Measurements from ENCODE around the gene GPATCH8. TPM values are rescaled to one million over a fixed set of nuclear protein-coding genes. Genes with fewer than 3 reads are reported as not detected.

GPATCH8 gene
- total and polyA plus RNA-seq, 2 of the 8 experiments (the other 6 are each of a cell fraction or from before 2014, with no cell fraction given), result 20.5 to 58.1 TPM

- peaks cover 0 to 7% of the 10 kb centered on the region in 2 experiments; a peak in 1 of 4 replicates for H3K79me2 ChIP-seq (ENCODE audit: control insufficient read depth in 1 of 2, insufficient read depth in 2 of 2, low read length in 2 of 2)
- peaks cover 2% of the 10 kb centered on the region; the same call in 1 of the 2 replicates for H3K23me2 ChIP-seq (ENCODE audit: low read depth, low read length)
- H3K4me1 ChIP-seq (replicated peaks in 1 of 4; ENCODE audit: control insufficient read depth in 3 of 4, insufficient read depth in 4 of 4, low read length in 3 of 4), result peaks cover 9 to 25% (median 18%) of the 10 kb centered on the region in 4 experiments
- no peak for TF ChIP-seq TAF7 (optimal IDR thresholded peaks at IDR 0.05; ENCODE audit: borderline replicate concordance, low read depth, low read length)
- TF ChIP-seq BRCA1 (IDR thresholded peaks at IDR 0.05; ENCODE audit: low read depth, low read length), result no peak
- no peak for TF ChIP-seq KDM4A (IDR thresholded peaks at IDR 0.05; ENCODE audit: low read depth, low read length, severe bottlenecking)
- TF ChIP-seq TBP (IDR thresholded peaks at IDR 0.05; ENCODE audit: low read depth, low read length), result no peak
- no peak for TF ChIP-seq SIX5 (IDR thresholded peaks at IDR 0.05; ENCODE audit: low read depth, low read length)
- TF ChIP-seq RNF2 (IDR thresholded peaks at IDR 0.05; ENCODE audit: borderline replicate concordance, low read depth, low read length, missing control alignments, poor library complexity, severe bottlenecking), result no peak
- no peak for TF ChIP-seq MAFK (IDR thresholded peaks at IDR 0.05; ENCODE audit: low read depth, low read length)
- TF ChIP-seq KDM1A (IDR thresholded peaks at IDR 0.05; ENCODE audit: borderline replicate concordance, low read length), result no peak
- no peak overlapping the region for H3K14ac ChIP-seq (ENCODE audit: insufficient read length)
- no peak overlapping the region for H4K5ac ChIP-seq (ENCODE audit: insufficient read length, low read depth, low read length)
- H3K4ac ChIP-seq (replicated peaks; ENCODE audit: insufficient read length, low read depth, low read length), result no peak overlapping the region
- WGBS, 2 experiments (ENCODE audit: extremely low coverage in 1 of 2, insufficient coverage in 1 of 2, insufficient read length in 1 of 2, insufficient replicate concordance in 2 of 2, low coverage in 1 of 2, low lambda C conversion rate in 2 of 2, missing lambda C conversion rate in 1 of 2), result 69% methylated on average over 6 of the region's 6 CpGs; no CpG with 5 or more reads in 1 of the 2 experiments
- H2BK20ac ChIP-seq (ENCODE audit: low read length), result no peak overlapping the region
- H2AFZ ChIP-seq (ENCODE audit: low read length), result no peak overlapping the region
- H3K27ac ChIP-seq (ENCODE audit: low read depth, low read length), result no peak overlapping the region
- no peak overlapping the region for H3K9ac ChIP-seq (replicated peaks in 1 of 4; ENCODE audit: extremely low read depth in 1 of 4, low read depth in 3 of 4, low read length in 3 of 4)
- no peak overlapping the region for H4K8ac ChIP-seq (ENCODE audit: extremely low read depth, insufficient read depth, low read length)
- H2AK5ac ChIP-seq (ENCODE audit: low read depth, low read length), result no peak overlapping the region
- no peak overlapping the region for H2BK12ac ChIP-seq (ENCODE audit: low read depth, low read length)
- H2BK15ac ChIP-seq (ENCODE audit: low read length), result no peak overlapping the region
- no peak overlapping the region for H3K23ac ChIP-seq (ENCODE audit: insufficient read length)
- H4K20me1 ChIP-seq (replicated peaks in 1 of 2; ENCODE audit: control insufficient read depth in 1 of 2, insufficient read depth in 2 of 2, low read length in 2 of 2), result peaks cover 3 to 27% of the 10 kb centered on the region in 2 experiments
- H3K56ac ChIP-seq (replicated peaks; ENCODE audit: insufficient read length, low read depth, low read length), result no peak overlapping the region
- DNase-seq (ENCODE audit: low read depth in 1 of 2, low spot score in 2 of 2), result no peak
- no peak overlapping the region; a peak in 1 of 4 replicates for H3K4me2 ChIP-seq (ENCODE audit: insufficient read depth in 1 of 2, low read depth in 2 of 2, low read length in 2 of 2)
- no peak overlapping the region for H3K18ac ChIP-seq (ENCODE audit: extremely low read depth, low read length)
- no peak overlapping the region for H3K4me3 ChIP-seq (ENCODE audit: extremely low read depth in 1 of 4, insufficient read depth in 2 of 4, low read depth in 3 of 4, low read length in 4 of 4)
- peaks cover 0 to 6% (median 1%) of the 10 kb centered on the region in 4 experiments; a peak in 1 of 8 replicates for H3K36me3 ChIP-seq (ENCODE audit: control insufficient read depth in 2 of 4, insufficient read depth in 4 of 4, low read length in 3 of 4)
- no peak overlapping the region for H4K91ac ChIP-seq (replicated peaks; ENCODE audit: insufficient read length, low read length)
- no peak overlapping the region for H2BK5ac ChIP-seq (ENCODE audit: low read depth, low read length)
- H3K9me3 ChIP-seq (ENCODE audit: insufficient read depth in 2 of 2, low read depth in 1 of 2, low read length in 1 of 2), result no peaks in the 10 kb centered on the region
- H3K27me3 ChIP-seq (replicated peaks in 1 of 4; ENCODE audit: control insufficient read depth in 3 of 4, extremely low read depth in 1 of 4, insufficient read depth in 3 of 4, low read length in 3 of 4), result no peaks in the 10 kb centered on the region
- peaks cover 12% of the 10 kb centered on the region for H3K79me1 ChIP-seq (ENCODE audit: low read depth, low read length)
- FAIRE-seq, result no peak
- H2BK120ac ChIP-seq (replicated peaks; ENCODE audit: low read depth, low read length), result no peak overlapping the region
- ChIA-PET POLR2A (ENCODE audit: partially characterized antibody) (interaction anchor here (0.6 to 3.8 kb wide), 7 partner anchors 12 to 1341 kb away, joined by 3 to 13 read pairs (median 3); partner anchors contain the start of genes GPATCH8 and RUNDC3A), CTCF (ENCODE audit: partially characterized antibody) (interaction anchor here (0.7 to 10.1 kb wide), 8 partner anchors 9 to 274 kb away, joined by 3 to 177 read pairs (median 4); partner anchors contain the start of gene GRN)
These were observed 143.1 kb downstream of the GPATCH8 start for GRCh38 chr17:44360144-44360533.

Data from H1 (cell line).